ENCODE results near the gene PIP5K1A.

DNA sequence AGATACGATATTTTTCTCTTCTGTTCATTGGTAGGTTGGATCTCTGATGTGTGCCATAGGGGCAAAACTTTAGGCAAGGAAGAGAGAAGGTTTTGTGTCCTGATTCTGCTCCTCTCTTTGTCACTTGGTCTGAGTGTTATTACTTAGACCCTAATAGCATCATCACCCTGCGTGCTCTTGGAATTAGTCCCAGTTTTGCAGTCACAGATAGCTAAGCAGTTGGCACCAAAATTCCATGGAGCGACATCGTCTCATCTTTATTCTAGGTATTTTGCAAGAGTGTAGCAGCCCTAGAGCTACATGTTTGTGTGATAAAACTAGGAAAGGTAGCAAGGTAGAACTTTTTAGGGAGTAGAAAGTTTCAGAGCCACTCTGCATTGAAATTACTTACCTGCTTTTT, 23.8 kb downstream of the PIP5K1A start:
- no peak for TF ChIP-seq EP300 (IDR thresholded peaks at IDR 0.05)
- TF ChIP-seq, protein P1, sequence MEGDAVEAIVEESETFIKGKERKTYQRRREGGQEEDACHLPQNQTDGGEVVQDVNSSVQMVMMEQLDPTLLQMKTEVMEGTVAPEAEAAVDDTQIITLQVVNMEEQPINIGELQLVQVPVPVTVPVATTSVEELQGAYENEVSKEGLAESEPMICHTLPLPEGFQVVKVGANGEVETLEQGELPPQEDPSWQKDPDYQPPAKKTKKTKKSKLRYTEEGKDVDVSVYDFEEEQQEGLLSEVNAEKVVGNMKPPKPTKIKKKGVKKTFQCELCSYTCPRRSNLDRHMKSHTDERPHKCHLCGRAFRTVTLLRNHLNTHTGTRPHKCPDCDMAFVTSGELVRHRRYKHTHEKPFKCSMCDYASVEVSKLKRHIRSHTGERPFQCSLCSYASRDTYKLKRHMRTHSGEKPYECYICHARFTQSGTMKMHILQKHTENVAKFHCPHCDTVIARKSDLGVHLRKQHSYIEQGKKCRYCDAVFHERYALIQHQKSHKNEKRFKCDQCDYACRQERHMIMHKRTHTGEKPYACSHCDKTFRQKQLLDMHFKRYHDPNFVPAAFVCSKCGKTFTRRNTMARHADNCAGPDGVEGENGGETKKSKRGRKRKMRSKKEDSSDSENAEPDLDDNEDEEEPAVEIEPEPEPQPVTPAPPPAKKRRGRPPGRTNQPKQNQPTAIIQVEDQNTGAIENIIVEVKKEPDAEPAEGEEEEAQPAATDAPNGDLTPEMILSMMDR (IDR thresholded peaks at IDR 0.05) = no peak
- TF ChIP-seq POLR2A (IDR thresholded peaks at IDR 0.05) = no peak
- TF ChIP-seq POLR2AphosphoS5 (IDR thresholded peaks at IDR 0.05) = no peak
